Uterus (tissue), 2 donors: ENCODE results near the gene JAK1.

Experiments
- CTCF ChIP-seq, 4 experiments: fragments of 200-600 bp in 2 of 4; fragments of 450-650 bp in 2 of 4; sonication (generic) in 2 of 4; IDR thresholded peaks; one replicate each; pipeline ENCODE4 v1.5.1; 2016 to 2019; ENCODE audit warnings: antibody characterized with exemption in 4 of 4, mild to moderate bottlenecking in 2 of 4, moderate library complexity in 1 of 4
- POLR2A ChIP-seq, 2 donors: fragments of 450-650 bp; IDR thresholded peaks; one replicate each; pipeline ENCODE4 v1.6.1; 2016; ENCODE audit warnings: antibody characterized with exemption in 2 of 2, mild to moderate bottlenecking in 1 of 2, moderate library complexity in 1 of 2

GRCh38 chr1:64898107-64898861 is 68.1 kb downstream of the JAK1 start:
- TF ChIP-seq CTCF (IDR thresholded peaks at IDR 0.05) (no peak), POLR2A (IDR thresholded peaks at IDR 0.05) (no peak)
